Neuronal stem cell (in vitro differentiated cells): ENCODE measurements around the gene ZNF484.
A peak's percentile ranks its signal among the peaks of the same experiment; 100 is the strongest.
"Not testable (repeated sequence)": the region's sequence is repeated elsewhere in the genome, so short reads cannot be mapped to it uniquely, and the experiment has no call there.

ENCODE experiments used
- DNase-seq: peaks from one replicate; pipeline ENCODE4 v3.0.0-alpha.2; 2013; ENCODE audit warnings: low spot score
- H2AFZ ChIP-seq: one replicate; pipeline ENCODE4 v1.6.1; 2013; ENCODE audit warnings: mild to moderate bottlenecking, low read length, inconsistent platforms
- H2AK5ac ChIP-seq: 2 replicates; pipeline ENCODE4 v1.6.1; 2013; ENCODE audit warnings: low read depth, mild to moderate bottlenecking, inconsistent platforms, low read length, moderate library complexity, mixed read lengths
- H2BK120ac ChIP-seq: 2 replicates; pipeline ENCODE4 v1.6.1; 2013; ENCODE audit warnings: low read depth, mild to moderate bottlenecking, inconsistent platforms, low read length, moderate library complexity, mixed read lengths
- H2BK12ac ChIP-seq: one replicate; pipeline ENCODE4 v1.6.1; 2013; ENCODE audit warnings: low read length, inconsistent platforms
- H2BK15ac ChIP-seq: 2 replicates; pipeline ENCODE4 v1.6.1; 2013; ENCODE audit warnings: mild to moderate bottlenecking, low read length, inconsistent platforms, mixed read lengths
- H2BK5ac ChIP-seq: one replicate; pipeline ENCODE4 v1.6.1; 2013; ENCODE audit warnings: inconsistent platforms, mild to moderate bottlenecking, low read length, moderate library complexity
- H3K14ac ChIP-seq: one replicate; pipeline ENCODE4 v1.6.1; 2013; ENCODE audit warnings: low read length, inconsistent platforms
- H3K18ac ChIP-seq: 2 replicates; pipeline ENCODE4 v1.6.1; 2013; ENCODE audit warnings: low read length, inconsistent platforms
- H3K23ac ChIP-seq: 2 replicates; pipeline ENCODE4 v1.6.1; 2013; ENCODE audit warnings: low read depth, mild to moderate bottlenecking, mixed read lengths, low read length, inconsistent platforms; ENCODE audit not compliant: poor library complexity
- H3K27ac ChIP-seq: replicated peaks from 3 replicates; pipeline ENCODE4 v1.5.1; 2013; ENCODE audit warnings: low read length, inconsistent platforms
- H3K27me3 ChIP-seq, 3 experiments: 2 replicates each; pipeline ENCODE4 v1.6.1; 2013; ENCODE audit warnings: low read length in 3 of 3, mild to moderate bottlenecking in 2 of 3, inconsistent platforms in 1 of 3, low read depth in 1 of 3, mixed read lengths in 1 of 3, moderate library complexity in 1 of 3; ENCODE audit not compliant: control insufficient read depth in 3 of 3, insufficient read depth in 3 of 3
- H3K36me3 ChIP-seq, 2 donors: replicated peaks in 1 of 2; 2 replicates each; pipeline ENCODE4 v1.6.1; 2013; ENCODE audit warnings: low read length in 2 of 2; ENCODE audit not compliant: control insufficient read depth in 2 of 2, insufficient read depth in 2 of 2
- H3K4ac ChIP-seq: 2 replicates; pipeline ENCODE4 v1.6.1; 2013; ENCODE audit warnings: inconsistent platforms, mild to moderate bottlenecking, low read length, moderate library complexity
- H3K4me1 ChIP-seq, 2 donors: 1 replicate in 1 of 2; 2 replicates in 1 of 2; pipeline ENCODE4 v1.6.1; 2013; ENCODE audit warnings: low read length in 2 of 2, low read depth in 1 of 2; ENCODE audit not compliant: control insufficient read depth in 2 of 2, insufficient read depth in 1 of 2
- H3K4me2 ChIP-seq: one replicate; pipeline ENCODE4 v1.6.1; 2013; ENCODE audit warnings: mild to moderate bottlenecking, low read length, inconsistent platforms; ENCODE audit not compliant: insufficient read depth, poor library complexity, severe bottlenecking
- H3K4me3 ChIP-seq, 2 donors: 2 replicates each; pipeline ENCODE4 v1.5.1; 2013; ENCODE audit warnings: low read length in 2 of 2, mild to moderate bottlenecking in 2 of 2, inconsistent platforms in 1 of 2, moderate library complexity in 1 of 2
- H3K79me1 ChIP-seq: one replicate; pipeline ENCODE4 v1.6.1; 2013; ENCODE audit warnings: low read depth, mild to moderate bottlenecking, inconsistent platforms, low read length, moderate library complexity
- H3K9ac ChIP-seq: one replicate; pipeline ENCODE4 v1.6.1; 2013; ENCODE audit warnings: mild to moderate bottlenecking, low read depth, low read length, inconsistent platforms; ENCODE audit not compliant: poor library complexity
- H3K9me3 ChIP-seq, 2 donors: replicated peaks in 1 of 2; 2 replicates each; pipeline versions ENCODE3 to v1.6.1; 2013; ENCODE audit warnings: low read length in 2 of 2, mild to moderate bottlenecking in 2 of 2, inconsistent platforms in 1 of 2, low read depth in 1 of 2, mixed read lengths in 1 of 2, moderate library complexity in 1 of 2; ENCODE audit not compliant: control insufficient read depth in 2 of 2, insufficient read depth in 1 of 2
- H4K8ac ChIP-seq: one replicate; pipeline ENCODE4 v1.6.1; 2013; ENCODE audit warnings: low read depth, mild to moderate bottlenecking, inconsistent platforms, low read length, moderate library complexity
- H4K91ac ChIP-seq: one replicate; pipeline ENCODE4 v1.6.1; 2013; ENCODE audit warnings: low read length, low read depth, mild to moderate bottlenecking, inconsistent platforms; ENCODE audit not compliant: poor library complexity
- WGBS, 2 donors: extraction: QIAGEN DNeasy Blood & Tissue Kit; methylation state at CpG; one replicate each; pipeline ENCODE4 v1.1.7; 2013; ENCODE audit warnings: missing lambda C conversion rate in 2 of 2, mixed read lengths in 1 of 2; ENCODE audit not compliant: insufficient read length in 2 of 2, insufficient replicate concordance in 1 of 2; ENCODE audit errors: extremely low coverage in 2 of 2; 5-methylcytosine and 5-hydroxymethylcytosine counted together

Gene ZNF484

GRCh38 chr9:92848740-92849139 lies 29.1 kb downstream of the ZNF484 start:
- not testable (repeated sequence) for H2AFZ ChIP-seq, H3K4me2 ChIP-seq, H2BK120ac ChIP-seq, H3K18ac ChIP-seq, H3K14ac ChIP-seq, H2BK15ac ChIP-seq, H2AK5ac ChIP-seq, H2BK5ac ChIP-seq, H2BK12ac ChIP-seq, DNase-seq, H4K91ac ChIP-seq, H3K9ac ChIP-seq, H3K4ac ChIP-seq, H3K23ac ChIP-seq, H3K27me3 ChIP-seq, H3K4me3 ChIP-seq, H4K8ac ChIP-seq, H3K4me1 ChIP-seq, H3K79me1 ChIP-seq, H3K27ac ChIP-seq
- peaks cover 18 to 87% of the 10 kb centered on the region in 2 donors for H3K9me3 ChIP-seq
- H3K36me3 ChIP-seq = peaks cover 29 to 74% of the 10 kb centered on the region in 2 donors
- WGBS, 2 donors = no CpG with 5 or more reads among the region's 6 CpGs

- H2AFZ ChIP-seq = no peak overlapping the region
- no peak overlapping the region for H3K14ac ChIP-seq
- H3K23ac ChIP-seq = no peak overlapping the region
- no peak overlapping the region for H4K8ac ChIP-seq
- H3K27ac ChIP-seq = no peak overlapping the region
- peaks cover 24 to 56% of the 10 kb centered on the region in 2 donors for H3K36me3 ChIP-seq
- peaks cover 18 to 78% of the 10 kb centered on the region in 2 donors for H3K9me3 ChIP-seq
- no peak overlapping the region for H3K18ac ChIP-seq
- no peak overlapping the region for H3K4me2 ChIP-seq
- no peak overlapping the region for H2BK12ac ChIP-seq
- H3K4me3 ChIP-seq = no peak overlapping the region
- H4K91ac ChIP-seq = no peak overlapping the region
- no peak overlapping the region for H2AK5ac ChIP-seq
- H3K9ac ChIP-seq = no peak overlapping the region
- no peak overlapping the region for H2BK5ac ChIP-seq
- no peak overlapping the region for H2BK15ac ChIP-seq
- no peak overlapping the region for H3K4ac ChIP-seq
- H3K79me1 ChIP-seq = no peaks in the 10 kb centered on the region
- no peak for DNase-seq
- H2BK120ac ChIP-seq = no peak overlapping the region
- no CpG with 5 or more reads among the region's 1 CpG for WGBS, 2 donors
- no peaks in the 10 kb centered on the region for H3K27me3 ChIP-seq
- no peaks in the 10 kb centered on the region for H3K4me1 ChIP-seq
These were observed 31.1 kb downstream of the ZNF484 start for GRCh38 chr9:92846662-92847145.

GRCh38 chr9:92838411-92838810 lies 39.4 kb downstream of the ZNF484 start:
- not testable (repeated sequence) for H3K4me2 ChIP-seq

GRCh38 chr9:92837191-92837590 lies 40.6 kb downstream of the ZNF484 start:
- H4K8ac ChIP-seq = no peak overlapping the region
- no peak overlapping the region for H3K27ac ChIP-seq
- no peak overlapping the region for H3K9ac ChIP-seq
- no peaks in the 10 kb centered on the region for H3K79me1 ChIP-seq
- no peak overlapping the region for H3K4me3 ChIP-seq
- H3K27me3 ChIP-seq = no peaks in the 10 kb centered on the region
- H3K4me1 ChIP-seq = no peaks in the 10 kb centered on the region
- no peak overlapping the region for H4K91ac ChIP-seq
- no peak overlapping the region for H3K4me2 ChIP-seq
- H3K23ac ChIP-seq = no peak overlapping the region
- no peak overlapping the region for H3K4ac ChIP-seq
- H2AK5ac ChIP-seq = no peak overlapping the region
- H2BK12ac ChIP-seq = no peak overlapping the region
- H3K9me3 ChIP-seq = peaks cover 6% of the 10 kb centered on the region in 2 donors
- H2BK5ac ChIP-seq = no peak overlapping the region
- H3K14ac ChIP-seq = peak overlapping the region; percentile 8
- H2AFZ ChIP-seq = no peak overlapping the region
- no peaks in the 10 kb centered on the region for H3K36me3 ChIP-seq
- H2BK120ac ChIP-seq = no peak overlapping the region
- no peak overlapping the region for H3K18ac ChIP-seq
- no peak for DNase-seq
- WGBS, 2 donors = no CpG with 5 or more reads among the region's 25 CpGs
- H2BK15ac ChIP-seq = no peak overlapping the region

More at GRCh38 chr9:92838411-92838810, 39.4 kb downstream of the ZNF484 start:
- WGBS, 2 donors = no CpG with 5 or more reads among the region's 1 CpG
- not testable (repeated sequence) for H3K4ac ChIP-seq, DNase-seq, H2AFZ ChIP-seq, H3K18ac ChIP-seq, H2BK12ac ChIP-seq, H2BK15ac ChIP-seq, H4K8ac ChIP-seq, H3K9me3 ChIP-seq, H3K27me3 ChIP-seq, H3K14ac ChIP-seq, H3K79me1 ChIP-seq, H3K9ac ChIP-seq, H3K23ac ChIP-seq, H2AK5ac ChIP-seq, H3K36me3 ChIP-seq, H2BK5ac ChIP-seq, H3K27ac ChIP-seq, H3K4me1 ChIP-seq, H4K91ac ChIP-seq, H3K4me3 ChIP-seq, H2BK120ac ChIP-seq
